ENCODE measurements around the gene PRSS50.

Gene PRSS50

GRCh38 chr3:46737329-46737731 is 19.7 kb upstream of the PRSS50 start:
- Mint-ChIP-seq H3K27me3 (peaks cover 8% of the 10 kb centered on the region), H3K4me1 (ENCODE audit: low read depth) (no peaks in the 10 kb centered on the region), H3K36me3 (ENCODE audit: low read depth) (no peaks in the 10 kb centered on the region), H3K9me3 (no peaks in the 10 kb centered on the region), H3K27ac (no peak overlapping the region), H3K4me3 (no peak overlapping the region)
- intact Hi-C loops (cut with micrococcal nuclease) = no loop called here

DNA sequence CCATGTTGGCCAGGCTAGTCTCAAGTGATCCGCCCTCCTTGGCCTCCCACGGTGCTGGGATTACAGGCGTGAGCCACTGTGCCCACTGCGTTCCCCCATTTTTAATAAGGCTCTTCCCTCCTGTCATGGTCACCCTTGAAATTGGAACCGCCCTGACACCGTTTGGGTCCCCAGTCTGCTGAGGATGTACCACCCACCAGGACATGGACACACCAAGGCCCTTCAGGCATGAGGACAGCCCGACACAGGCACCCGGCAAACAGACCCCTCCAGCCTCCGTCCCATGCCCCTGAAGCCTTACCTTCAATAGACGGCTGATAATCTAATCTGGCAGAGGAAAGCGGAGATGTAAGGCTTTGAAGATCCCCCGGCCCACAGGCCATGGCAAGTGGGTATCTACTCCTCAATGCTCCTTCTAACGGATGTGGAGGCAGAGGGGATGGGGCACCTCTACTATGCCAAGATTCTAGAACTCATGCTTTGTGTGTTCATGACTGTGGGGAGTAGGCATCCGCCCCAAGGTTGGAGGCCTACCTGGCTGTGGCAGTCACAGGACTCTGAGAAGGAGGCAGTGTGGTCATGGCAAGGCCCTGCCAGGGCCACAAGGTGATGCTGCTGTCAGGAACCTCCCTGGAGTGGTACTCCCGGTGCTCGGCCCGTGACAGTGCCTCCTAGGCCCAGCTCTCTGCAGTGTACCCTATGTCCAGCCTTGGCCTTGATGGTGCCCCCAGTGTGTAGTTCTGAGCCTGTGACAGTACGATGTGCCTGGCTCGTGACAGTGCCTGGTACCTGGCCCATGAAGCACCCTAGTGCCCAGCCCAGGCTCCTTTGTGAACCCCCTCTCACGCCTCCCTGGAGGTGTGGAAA is 18.6 kb upstream of the PRSS50 start:
- no peaks in the 10 kb centered on the region for H3K4me1 Mint-ChIP-seq (ENCODE audit: low read depth)
- intact Hi-C loops (cut with micrococcal nuclease) = no loop called here
- H3K27ac Mint-ChIP-seq = no peak overlapping the region
- H3K36me3 Mint-ChIP-seq (ENCODE audit: low read depth) = no peaks in the 10 kb centered on the region
- no peak overlapping the region for H3K4me3 Mint-ChIP-seq
- H3K9me3 Mint-ChIP-seq = no peaks in the 10 kb centered on the region
- H3K27me3 Mint-ChIP-seq = peaks cover 9% of the 10 kb centered on the region

GRCh38 chr3:46734773-46735172 is 17.1 kb upstream of the PRSS50 start:
- intact Hi-C loops (cut with micrococcal nuclease) = no loop called here
- H3K9me3 Mint-ChIP-seq = no peaks in the 10 kb centered on the region

GRCh38 chr3:46733026-46733800 is 15.5 kb upstream of the PRSS50 start:
- no peaks in the 10 kb centered on the region for H3K36me3 Mint-ChIP-seq (ENCODE audit: low read depth)

More at GRCh38 chr3:46734773-46735172, 17.1 kb upstream of the PRSS50 start:
- Mint-ChIP-seq H3K4me1 (ENCODE audit: low read depth) (no peaks in the 10 kb centered on the region), H3K27me3 (peaks cover 13% of the 10 kb centered on the region), H3K36me3 (ENCODE audit: low read depth) (no peaks in the 10 kb centered on the region), H3K27ac (no peak overlapping the region), H3K4me3 (no peak overlapping the region)

DNA sequence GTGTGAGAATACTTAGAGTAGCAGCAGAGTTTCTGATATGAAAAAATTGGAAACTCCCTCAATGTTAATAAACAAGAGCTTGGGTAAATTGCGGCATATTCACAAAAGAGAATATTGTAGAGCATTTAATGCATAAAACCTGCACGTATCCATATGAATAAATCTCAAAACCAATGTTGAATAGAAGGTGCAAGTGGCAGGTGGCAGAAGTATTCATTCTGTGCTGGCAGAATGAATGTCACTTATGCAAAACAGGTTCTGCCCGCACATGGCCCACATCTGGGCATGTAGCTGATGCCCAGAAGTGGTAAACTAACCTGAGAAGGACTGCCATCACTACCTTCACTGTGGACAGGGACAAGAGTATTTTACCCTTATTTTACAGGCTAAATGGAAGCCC is 14.1 kb upstream of the PRSS50 start:
- Mint-ChIP-seq H3K4me1 (ENCODE audit: low read depth) (no peaks in the 10 kb centered on the region), H3K4me3 (no peak overlapping the region), H3K27me3 (peaks cover 18% of the 10 kb centered on the region), H3K36me3 (ENCODE audit: low read depth) (no peaks in the 10 kb centered on the region), H3K27ac (no peak overlapping the region), H3K9me3 (no peaks in the 10 kb centered on the region)
- intact Hi-C loops (cut with micrococcal nuclease) = no loop called here

More at GRCh38 chr3:46733026-46733800, 15.5 kb upstream of the PRSS50 start:
- Mint-ChIP-seq H3K4me3 (no peak overlapping the region), H3K9me3 (no peaks in the 10 kb centered on the region), H3K27ac (no peak overlapping the region), H3K4me1 (ENCODE audit: low read depth) (no peaks in the 10 kb centered on the region), H3K27me3 (peaks cover 17% of the 10 kb centered on the region)
- intact Hi-C loops (cut with micrococcal nuclease) = no loop called here

GRCh38 chr3:46730819-46731218 is 13.2 kb upstream of the PRSS50 start:
- H3K9me3 Mint-ChIP-seq = no peaks in the 10 kb centered on the region
- intact Hi-C loops (cut with micrococcal nuclease) = no loop called here
- H3K4me1 Mint-ChIP-seq (ENCODE audit: low read depth) = no peaks in the 10 kb centered on the region
- H3K36me3 Mint-ChIP-seq (ENCODE audit: low read depth) = no peaks in the 10 kb centered on the region
- H3K27me3 Mint-ChIP-seq = peaks cover 24% of the 10 kb centered on the region
- H3K27ac Mint-ChIP-seq = no peak overlapping the region
- H3K4me3 Mint-ChIP-seq = no peak overlapping the region

GRCh38 chr3:46729038-46729437 is 11.4 kb upstream of the PRSS50 start:
- no peak overlapping the region for H3K27ac Mint-ChIP-seq
- intact Hi-C loops (cut with micrococcal nuclease) = no loop called here
- peaks cover 27% of the 10 kb centered on the region for H3K27me3 Mint-ChIP-seq
- H3K36me3 Mint-ChIP-seq (ENCODE audit: low read depth) = no peaks in the 10 kb centered on the region
- no peaks in the 10 kb centered on the region for H3K9me3 Mint-ChIP-seq
- H3K4me3 Mint-ChIP-seq = no peak overlapping the region
- no peaks in the 10 kb centered on the region for H3K4me1 Mint-ChIP-seq (ENCODE audit: low read depth)

DNA sequence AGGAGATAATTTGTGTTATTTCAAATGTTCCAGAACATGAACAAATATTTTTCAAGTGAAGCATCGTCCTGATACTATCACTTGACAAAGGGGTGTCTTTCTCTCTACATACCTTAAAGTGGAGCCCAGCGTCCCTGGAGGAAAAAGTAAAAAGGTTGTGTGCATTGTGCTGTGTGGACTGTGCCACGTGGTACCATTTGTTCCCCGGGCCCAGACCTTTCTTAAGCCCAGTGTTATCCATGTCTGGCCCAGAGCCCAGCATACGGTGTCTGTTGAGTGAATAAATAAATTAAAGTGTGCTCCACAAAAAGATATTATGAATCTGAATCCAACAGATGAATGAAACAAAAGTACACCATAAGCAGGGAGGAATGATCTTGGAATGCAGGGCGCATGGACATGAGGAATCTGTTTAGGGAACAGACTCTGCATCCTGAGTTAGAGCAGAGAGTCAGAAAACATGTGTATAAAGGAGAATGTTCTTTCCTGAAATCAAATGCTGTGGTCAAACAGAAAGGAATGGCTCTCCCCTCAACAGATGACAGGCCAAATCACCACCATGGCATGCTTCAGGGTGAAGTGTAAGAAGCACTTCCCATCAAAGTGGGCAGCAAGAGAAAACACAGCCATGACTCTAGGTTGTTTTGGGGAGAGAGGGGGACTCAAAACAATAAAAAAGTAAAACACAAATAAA is 8.1 kb upstream of the PRSS50 start:
- Mint-ChIP-seq H3K27me3 (peaks cover 24% of the 10 kb centered on the region), H3K27ac (no peak overlapping the region), H3K9me3 (no peaks in the 10 kb centered on the region), H3K36me3 (ENCODE audit: low read depth) (no peaks in the 10 kb centered on the region), H3K4me3 (no peak overlapping the region), H3K4me1 (ENCODE audit: low read depth) (no peaks in the 10 kb centered on the region)
- intact Hi-C loops (cut with micrococcal nuclease) = no loop called here

DNA sequence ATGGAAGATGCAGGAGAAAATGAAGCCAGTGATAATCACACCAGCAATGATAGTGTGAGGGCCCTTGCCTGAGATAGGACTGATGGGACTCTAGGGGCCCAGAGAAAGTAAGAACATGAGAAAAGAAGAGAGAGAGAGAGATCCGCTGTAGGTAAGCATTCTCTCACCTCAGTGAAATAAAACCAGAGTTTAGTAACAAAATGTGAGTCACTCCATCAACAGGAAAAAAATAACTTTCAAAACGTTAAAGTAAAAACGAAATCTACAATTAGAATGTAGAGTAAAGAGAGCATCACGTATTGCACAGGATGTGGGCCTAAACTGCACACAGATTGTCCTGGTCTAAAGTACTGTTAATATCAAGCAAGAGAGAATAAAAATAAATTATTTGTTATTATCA is 6.8 kb upstream of the PRSS50 start:
- H3K4me3 Mint-ChIP-seq = no peak overlapping the region
- no peaks in the 10 kb centered on the region for H3K4me1 Mint-ChIP-seq (ENCODE audit: low read depth)
- no peaks in the 10 kb centered on the region for H3K36me3 Mint-ChIP-seq (ENCODE audit: low read depth)
- no peaks in the 10 kb centered on the region for H3K9me3 Mint-ChIP-seq
- intact Hi-C loops (cut with micrococcal nuclease) = no loop called here
- no peak overlapping the region for H3K27ac Mint-ChIP-seq
- peaks cover 24% of the 10 kb centered on the region for H3K27me3 Mint-ChIP-seq

- no peaks in the 10 kb centered on the region for H3K9me3 Mint-ChIP-seq
- H3K36me3 Mint-ChIP-seq (ENCODE audit: low read depth) = no peaks in the 10 kb centered on the region
- no peak overlapping the region for H3K27ac Mint-ChIP-seq
Measured at GRCh38 chr3:46722443-46722842, 4.8 kb upstream of the PRSS50 start.

GRCh38 chr3:46721009-46721408 is 3.3 kb upstream of the PRSS50 start:
- peaks cover 7% of the 10 kb centered on the region for H3K4me1 Mint-ChIP-seq (ENCODE audit: low read depth)
- H3K4me3 Mint-ChIP-seq = no peak overlapping the region
- peaks cover 23% of the 10 kb centered on the region for H3K27me3 Mint-ChIP-seq
- H3K27ac Mint-ChIP-seq = no peak overlapping the region
- intact Hi-C loops (cut with micrococcal nuclease) = no loop called here
- H3K36me3 Mint-ChIP-seq (ENCODE audit: low read depth) = no peaks in the 10 kb centered on the region
- no peaks in the 10 kb centered on the region for H3K9me3 Mint-ChIP-seq

More at GRCh38 chr3:46722443-46722842, 4.8 kb upstream of the PRSS50 start:
- peaks cover 5% of the 10 kb centered on the region for H3K4me1 Mint-ChIP-seq (ENCODE audit: low read depth)
- H3K4me3 Mint-ChIP-seq = no peak overlapping the region
- H3K27me3 Mint-ChIP-seq = peaks cover 25% of the 10 kb centered on the region
- intact Hi-C loops (cut with micrococcal nuclease) = no loop called here

- Mint-ChIP-seq H3K4me1 (ENCODE audit: low read depth) (peaks cover 9% of the 10 kb centered on the region), H3K27ac (no peak overlapping the region), H3K9me3 (no peaks in the 10 kb centered on the region), H3K27me3 (peaks cover 29% of the 10 kb centered on the region), H3K4me3 (no peak overlapping the region), H3K36me3 (ENCODE audit: low read depth) (no peaks in the 10 kb centered on the region)
- intact Hi-C loops (cut with micrococcal nuclease) = no loop called here
Measured at GRCh38 chr3:46719735-46720271, 2.1 kb upstream of the PRSS50 start.

DNA sequence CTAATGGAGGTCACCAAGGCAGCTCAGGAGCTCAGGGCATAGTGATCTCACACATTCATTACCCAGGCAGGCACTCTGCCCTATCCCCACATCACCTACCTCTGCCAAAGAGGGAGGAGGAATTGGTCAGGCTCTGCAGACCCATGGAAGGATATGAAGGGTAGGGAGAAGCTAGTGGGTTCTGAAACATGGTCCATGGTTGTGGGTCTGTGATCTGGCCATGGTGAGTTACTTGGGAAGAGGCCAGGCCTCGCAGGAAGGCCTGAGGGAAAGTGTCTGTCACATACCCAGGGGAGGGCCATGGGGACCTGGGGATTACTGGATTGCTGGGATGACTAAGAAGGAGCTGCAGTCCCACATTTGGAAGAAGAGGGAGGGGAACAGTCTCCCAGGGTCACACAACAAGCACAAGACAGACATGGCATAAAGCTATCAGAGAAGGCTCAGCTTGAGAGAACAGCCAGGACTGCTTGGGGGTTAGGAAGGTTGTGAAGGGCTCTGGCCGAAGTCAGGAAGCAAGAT is 1.4 kb upstream of the PRSS50 start:
- H3K4me1 Mint-ChIP-seq (ENCODE audit: low read depth) = peaks cover 9% of the 10 kb centered on the region
- H3K27ac Mint-ChIP-seq = no peak overlapping the region
- H3K27me3 Mint-ChIP-seq = peaks cover 30% of the 10 kb centered on the region
- no peak overlapping the region for H3K4me3 Mint-ChIP-seq
- intact Hi-C loops (cut with micrococcal nuclease) = no loop called here
- no peaks in the 10 kb centered on the region for H3K36me3 Mint-ChIP-seq (ENCODE audit: low read depth)
- no peaks in the 10 kb centered on the region for H3K9me3 Mint-ChIP-seq

All from dendritic cell treated with granulocyte-macrophage colony-stimulating factor and Interleukin-4, amounts not matched to agents 40 ng/mL and 50 ng/mL, for 4 days (primary cell).